Fibroblast of mammary gland (primary cell): ENCODE results near the gene COPE.

ENCODE experiments used
- DNase-seq: peaks from one replicate; pipeline ENCODE4 v3.0.0-alpha.2; 2010; ENCODE audit warnings: low read depth
- H3K4me3 ChIP-seq: 2 replicates; pipeline ENCODE4 v1.5.1; 2011; ENCODE audit warnings: low read depth, mild to moderate bottlenecking, low read length, moderate library complexity; ENCODE audit not compliant: control insufficient read depth
- CTCF ChIP-seq: conservative IDR thresholded peaks from 2 replicates; pipeline ENCODE4 v1.5.1; 2011; ENCODE audit warnings: low read depth, low read length, inconsistent platforms; ENCODE audit not compliant: control insufficient read depth, insufficient read depth

Gene COPE

GRCh38 chr19:18931316-18932162, 12.4 kb upstream of the COPE start:
- DNase-seq = no peak
- no peak overlapping the region for H3K4me3 ChIP-seq
- TF ChIP-seq CTCF = no peak

- TF ChIP-seq CTCF = no peak
- no peak overlapping the region for H3K4me3 ChIP-seq
- DNase-seq = no peak
These were observed 10.1 kb upstream of the COPE start for GRCh38 chr19:18929311-18929710.

DNA sequence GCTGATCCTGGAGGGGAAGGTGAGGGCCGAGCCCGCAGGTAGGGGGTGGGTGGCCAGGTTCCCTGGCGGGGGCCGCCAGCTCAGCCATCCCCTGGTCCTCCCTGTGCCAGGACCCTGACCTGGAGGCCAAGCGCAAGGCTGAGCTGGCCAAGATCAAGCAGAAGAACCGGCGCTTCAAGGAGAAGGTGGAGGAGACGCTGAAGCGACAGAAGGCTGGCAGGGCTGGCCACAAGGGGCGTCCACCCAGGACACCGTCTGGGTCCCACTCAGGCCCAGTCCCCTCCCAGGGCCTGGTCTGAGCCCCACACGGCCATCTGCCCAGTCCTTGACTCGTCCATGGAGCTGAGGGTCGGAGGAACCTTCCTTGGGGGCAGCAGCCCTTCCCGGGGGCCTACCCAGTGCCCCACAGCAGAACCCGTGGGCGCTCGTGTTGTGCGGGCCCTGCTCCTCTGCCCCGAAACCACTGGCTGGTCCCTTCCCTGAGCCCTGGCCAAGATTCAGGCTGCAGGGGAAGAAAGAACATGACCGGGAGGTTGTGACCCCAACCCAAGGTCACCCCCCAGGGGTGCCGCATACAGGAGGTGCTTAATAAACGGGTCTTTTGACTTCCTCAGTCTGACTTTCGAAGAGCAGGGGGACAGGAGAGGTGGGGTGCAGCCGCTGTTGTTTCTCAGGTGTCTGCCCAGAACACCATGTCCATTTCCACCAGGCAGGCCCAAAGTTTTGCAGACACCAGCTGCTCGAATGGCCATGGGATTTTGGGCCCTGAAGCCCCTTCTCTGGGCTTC, 9.0 kb upstream of the COPE start:
- no peak for TF ChIP-seq CTCF
- DNase-seq = no peak
- no peak overlapping the region for H3K4me3 ChIP-seq

DNA sequence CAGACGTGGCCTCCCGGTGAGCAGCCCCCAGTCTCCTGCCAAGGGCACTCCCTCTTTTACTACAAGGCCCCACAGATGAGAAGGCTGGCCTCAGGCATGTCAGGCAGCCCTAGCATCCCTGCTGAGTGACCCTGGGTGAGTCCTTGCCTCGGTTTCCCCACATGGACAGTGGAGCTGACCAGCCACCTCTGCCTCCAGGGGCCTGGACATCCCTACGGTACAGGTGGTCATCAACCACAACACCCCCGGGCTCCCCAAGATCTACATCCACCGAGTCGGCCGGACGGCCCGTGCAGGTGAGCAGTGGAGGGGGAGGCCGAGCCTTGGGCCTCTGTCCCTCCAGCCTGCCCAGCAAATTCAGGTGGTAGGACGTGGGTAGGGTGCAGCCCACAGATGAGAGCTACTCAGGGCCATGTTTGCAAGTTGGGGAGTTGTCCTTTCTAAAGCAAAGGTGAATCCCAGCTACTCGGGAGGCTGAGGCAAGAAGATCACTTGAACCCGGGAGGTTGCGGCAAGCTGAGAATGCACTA, 5.6 kb upstream of the COPE start:
- DNase-seq = no peak
- H3K4me3 ChIP-seq = no peak overlapping the region
- TF ChIP-seq CTCF = no peak

DNA sequence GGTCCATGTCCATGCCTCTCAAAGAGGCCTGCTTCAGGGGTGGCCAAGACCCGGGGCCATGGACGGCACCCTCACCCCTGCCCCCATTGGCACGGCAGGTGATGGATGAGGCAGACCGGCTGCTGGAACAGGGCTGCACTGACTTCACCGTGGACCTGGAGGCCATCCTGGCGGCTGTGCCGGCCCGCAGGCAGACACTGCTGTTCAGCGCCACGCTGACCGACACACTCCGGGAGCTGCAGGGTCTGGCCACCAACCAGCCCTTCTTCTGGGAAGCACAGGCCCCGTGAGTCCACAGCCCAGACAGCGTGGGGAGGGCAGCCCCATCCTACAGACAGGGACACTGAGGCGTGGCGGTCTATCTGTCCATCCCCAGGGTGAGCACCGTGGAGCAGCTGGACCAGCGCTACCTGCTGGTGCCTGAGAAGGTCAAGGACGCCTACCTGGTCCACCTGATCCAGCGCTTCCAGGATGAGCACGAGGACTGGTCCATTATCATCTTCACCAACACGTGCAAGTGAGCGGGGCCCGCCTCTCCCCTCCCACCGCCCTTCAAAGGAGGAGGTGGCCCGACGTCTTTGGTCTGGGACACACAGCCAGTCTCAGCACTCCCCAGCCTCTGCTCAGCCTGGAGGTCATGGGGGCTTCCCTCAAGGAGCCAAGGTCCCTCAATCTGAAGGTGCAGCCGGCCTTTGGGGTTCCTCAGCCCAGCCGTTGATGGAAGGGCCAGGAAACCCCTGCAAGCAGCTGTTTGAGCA, 3.2 kb upstream of the COPE start:
- no peak for TF ChIP-seq CTCF
- H3K4me3 ChIP-seq = no peak overlapping the region
- DNase-seq = no peak

- no peak for DNase-seq
- TF ChIP-seq CTCF = no peak
- no peak overlapping the region for H3K4me3 ChIP-seq
These were observed 2.4 kb upstream of the COPE start for GRCh38 chr19:18921593-18921992.
